IPS-18c (cell line): ENCODE measurements around the gene ASB16.

Experiments used
- H3K4me3 ChIP-seq: 2 replicates; pipeline ENCODE4 v1.7.0; 2013; ENCODE audit warnings: low read depth, mild to moderate bottlenecking, low read length, moderate library complexity; ENCODE audit not compliant: insufficient read depth
- H3K9me3 ChIP-seq: one replicate; pipeline ENCODE4 v1.6.1; 2013; ENCODE audit warnings: mild to moderate bottlenecking, low read length, moderate library complexity; ENCODE audit not compliant: control insufficient read depth, insufficient read depth

ASB16 gene

DNA sequence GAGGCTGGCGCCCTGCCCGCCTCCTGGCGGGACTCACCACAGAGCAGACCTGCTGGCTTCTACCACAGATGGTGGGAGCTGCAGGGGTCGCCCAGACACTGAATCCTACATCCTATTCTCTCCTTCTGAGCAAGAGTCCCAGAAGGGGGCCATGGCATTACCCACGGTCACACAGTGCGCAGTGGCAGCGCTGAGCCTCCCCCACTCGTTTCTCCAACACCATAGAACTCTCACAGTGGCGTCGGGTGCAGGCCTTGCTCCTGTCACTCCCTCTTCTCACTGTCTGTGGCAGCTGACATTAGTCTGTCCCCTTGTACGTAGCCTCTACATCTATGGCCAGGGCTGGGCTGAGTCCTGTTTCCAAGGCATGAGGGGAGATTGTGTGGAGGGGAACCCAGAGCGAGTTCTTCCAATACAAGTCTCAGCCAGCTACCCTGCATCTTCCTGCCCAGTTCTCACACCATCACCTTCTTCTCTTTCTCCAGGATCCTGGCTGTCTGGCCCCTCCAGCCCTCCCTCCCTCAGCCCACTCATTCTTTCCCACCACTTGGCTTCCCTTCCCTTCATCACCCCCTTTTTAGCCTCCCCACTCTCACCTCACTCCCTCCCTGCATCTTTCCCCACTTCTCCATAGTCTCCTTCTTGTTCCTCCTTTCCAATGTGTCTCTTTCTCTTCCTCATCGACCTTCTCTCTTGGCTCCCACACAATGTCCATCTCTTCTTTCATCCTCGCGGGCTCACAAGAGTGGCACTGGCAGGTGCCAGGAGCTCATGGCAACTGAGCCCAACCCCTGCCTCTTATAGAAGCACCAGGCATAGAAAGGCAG lies 43.1 kb downstream of the ASB16 start:
- Histone ChIP-seq H3K4me3 (no peak overlapping the region), H3K9me3 (no peaks in the 10 kb centered on the region)

GRCh38 chr17:44214230-44214494 lies 43.7 kb downstream of the ASB16 start:
- H3K4me3 ChIP-seq, result no peak overlapping the region
- no peaks in the 10 kb centered on the region for H3K9me3 ChIP-seq

- H3K9me3 ChIP-seq, result no peaks in the 10 kb centered on the region
- no peak overlapping the region for H3K4me3 ChIP-seq
Observed at GRCh38 chr17:44214896-44215295, 44.4 kb downstream of the ASB16 start.

- no peak overlapping the region for H3K4me3 ChIP-seq
- H3K9me3 ChIP-seq, result no peaks in the 10 kb centered on the region
Observed at GRCh38 chr17:44216173-44216572, 45.7 kb downstream of the ASB16 start.

DNA sequence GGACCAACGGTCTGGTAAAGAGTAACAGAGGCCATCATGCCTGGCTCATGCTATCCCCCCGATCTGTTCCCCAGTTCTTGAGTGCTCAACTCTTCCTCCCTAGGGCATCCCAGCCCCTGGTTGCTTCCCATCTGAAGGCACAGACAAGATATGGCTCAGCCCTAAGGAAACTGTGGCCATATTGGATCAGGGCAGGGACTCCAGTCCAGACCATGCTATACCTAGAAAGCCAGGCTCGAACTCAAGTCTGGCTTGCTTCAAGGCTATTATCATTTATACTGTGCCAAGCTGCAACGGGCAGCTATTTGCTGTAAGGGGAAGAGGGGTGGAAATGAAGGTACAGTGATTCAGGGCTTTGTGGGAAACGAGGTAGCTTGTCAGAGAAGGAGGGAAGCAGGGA lies 46.2 kb downstream of the ASB16 start:
- Histone ChIP-seq H3K9me3 (no peaks in the 10 kb centered on the region), H3K4me3 (no peak overlapping the region)

DNA sequence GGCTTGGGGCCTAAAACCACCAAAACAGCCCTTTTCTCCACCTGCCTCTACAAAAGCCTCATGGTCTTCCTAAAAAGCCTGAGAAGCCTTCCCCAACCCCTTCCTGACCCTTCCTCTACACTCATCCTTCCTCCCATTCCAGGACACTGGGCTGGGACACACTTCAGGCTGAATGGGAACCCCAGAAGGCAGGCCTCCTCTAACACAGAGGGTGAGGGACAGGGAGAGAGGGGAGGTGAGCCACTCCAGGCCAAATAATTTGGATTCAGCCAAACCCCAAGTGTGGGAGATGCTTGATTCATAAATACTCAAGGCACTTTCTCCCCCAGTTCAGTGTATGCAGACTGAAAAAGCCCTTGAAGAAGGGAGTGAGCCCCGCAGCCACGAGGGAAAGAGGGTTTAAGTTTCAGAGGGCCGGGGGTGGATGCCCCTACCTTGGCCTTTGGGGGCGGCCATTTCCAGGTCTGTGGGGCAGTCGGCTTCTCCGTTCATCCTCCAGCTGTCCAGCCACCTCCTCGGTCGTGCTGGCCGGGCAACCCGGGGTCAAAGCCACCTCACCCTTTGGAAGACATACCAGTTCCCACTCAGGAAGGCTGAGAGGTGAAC lies 47.3 kb downstream of the ASB16 start:
- Histone ChIP-seq H3K9me3 (no peaks in the 10 kb centered on the region), H3K4me3 (peak overlapping the region; percentile 88)

DNA sequence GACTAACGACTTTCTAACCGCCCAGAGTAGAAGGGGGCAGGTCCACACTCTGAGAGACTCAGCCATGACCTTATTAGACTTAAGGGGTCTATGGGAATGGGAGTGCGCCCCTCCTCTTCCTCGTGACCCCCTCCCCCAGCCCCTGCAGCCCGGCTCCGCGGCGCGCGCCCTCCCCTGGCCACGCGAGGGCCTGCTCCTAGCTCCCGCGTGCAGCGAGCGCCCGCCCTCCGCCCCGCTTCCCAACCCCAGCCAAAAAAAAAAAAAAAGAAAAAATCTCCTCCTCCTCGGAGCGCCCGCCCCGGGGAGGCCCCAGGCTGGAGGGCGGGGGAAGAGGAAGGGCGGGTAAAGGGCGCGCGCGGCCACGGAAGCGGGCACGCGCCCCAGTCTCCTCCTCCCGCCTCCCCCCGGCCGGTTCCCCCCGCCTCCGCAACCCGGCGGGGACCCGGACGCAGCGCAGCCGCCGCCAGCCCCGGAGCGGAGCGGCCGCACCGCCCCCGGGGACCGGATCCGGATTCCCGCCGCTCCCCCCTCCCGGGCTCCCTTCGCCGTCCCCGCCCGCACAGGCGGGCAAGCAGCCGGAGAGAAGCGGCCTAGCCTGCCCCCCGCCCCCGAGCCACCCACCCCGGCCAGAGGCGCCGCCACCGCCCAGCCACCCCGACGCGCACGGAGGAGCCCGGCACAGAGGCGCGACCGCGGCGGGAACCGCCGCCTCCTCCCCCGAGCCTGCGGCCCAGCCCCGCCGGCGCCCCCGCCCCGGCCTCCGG lies 48.0 kb downstream of the ASB16 start:
- H3K9me3 ChIP-seq, result no peaks in the 10 kb centered on the region

DNA sequence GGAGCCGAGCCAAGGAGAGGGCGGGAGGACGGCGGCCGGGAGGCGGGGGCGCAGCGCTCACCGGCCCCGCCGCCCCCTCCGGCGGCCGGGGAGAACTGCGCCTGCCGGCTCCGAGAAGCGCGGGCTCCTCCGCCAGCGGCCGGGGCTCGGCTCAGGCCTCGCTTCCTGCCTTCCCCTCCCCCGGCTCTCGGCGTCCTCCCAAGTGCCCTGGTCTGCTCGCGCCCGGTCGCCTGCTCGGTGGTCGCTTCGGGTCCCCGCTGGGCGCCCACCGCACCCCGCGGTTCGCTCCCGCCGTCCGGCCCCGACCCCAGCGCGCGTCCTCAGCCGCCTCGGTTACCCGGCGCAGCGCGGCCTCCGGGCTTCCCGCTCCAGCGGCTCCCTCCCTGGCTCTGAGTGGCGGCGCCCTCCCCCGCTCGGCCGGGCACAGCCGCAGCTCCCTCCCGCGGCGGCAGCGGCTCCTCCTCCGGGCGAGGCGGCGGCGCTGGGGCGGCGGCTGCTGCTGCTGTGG lies 48.7 kb downstream of the ASB16 start:
- H3K9me3 ChIP-seq, result no peaks in the 10 kb centered on the region
- peak overlapping the region; percentile 88 for H3K4me3 ChIP-seq

More for the DNA sequence above, 48.0 kb downstream of the ASB16 start:
- H3K4me3 ChIP-seq, result peak overlapping the region; percentile 88

- Histone ChIP-seq H3K9me3 (no peaks in the 10 kb centered on the region), H3K4me3 (peak within 1 kb of the TSS; percentile 88)
Observed at GRCh38 chr17:44219616-44220212, 49.2 kb downstream of the ASB16 start, which contains the start of gene UBTF. TSS of gene UBTF (minus strand) at chr17:44219675. CDS start at chr17:44218229, 1,446 bp downstream.

DNA sequence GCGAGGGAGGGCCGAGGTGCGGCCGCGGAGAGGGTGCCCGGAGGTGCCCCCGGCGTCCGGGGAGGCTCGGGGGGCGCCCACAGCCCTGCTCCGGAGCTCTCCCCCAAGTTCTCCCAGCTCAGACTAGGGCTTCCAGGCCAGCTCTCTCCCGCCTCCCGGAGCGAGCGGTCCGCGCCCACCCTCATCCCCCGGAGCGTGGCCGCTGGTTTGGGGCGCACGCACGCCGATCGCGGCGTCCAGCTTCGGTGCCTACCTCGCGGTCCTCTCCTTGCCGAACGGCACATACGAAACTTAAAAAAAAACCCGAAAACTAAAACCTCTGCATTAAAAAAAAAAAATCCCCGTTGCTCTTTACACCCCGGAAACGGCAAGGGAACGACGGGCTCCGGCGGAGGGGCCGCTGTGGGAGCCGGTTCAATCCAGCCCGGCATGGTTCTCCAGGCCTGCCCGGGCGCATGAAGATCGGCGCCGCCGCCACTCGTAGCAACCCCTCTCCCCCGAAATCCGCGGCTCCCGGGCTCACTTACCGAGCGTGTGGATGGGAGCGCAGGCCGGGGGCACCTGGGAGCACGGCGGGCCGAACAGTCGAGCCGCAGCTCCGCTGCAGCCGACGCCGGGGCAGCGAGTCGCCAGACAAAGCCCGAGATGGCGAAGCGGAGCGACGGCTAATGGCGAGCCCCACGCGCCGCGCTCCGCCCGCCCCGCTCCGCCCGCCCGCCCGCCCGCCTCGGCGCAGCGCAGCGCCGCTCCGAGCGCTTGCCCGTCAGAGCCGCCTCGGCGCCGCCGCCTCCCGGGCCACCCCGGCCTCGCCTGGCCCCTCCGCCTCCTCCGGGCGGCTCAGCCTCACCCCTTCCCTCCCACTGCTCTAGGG lies 49.9 kb downstream of the ASB16 start:
- no peaks in the 10 kb centered on the region for H3K9me3 ChIP-seq
- H3K4me3 ChIP-seq, result peak overlapping the region; percentile 86

GRCh38 chr17:44221084-44221861 lies 50.8 kb downstream of the ASB16 start:
- peak overlapping the region; percentile 86 for H3K4me3 ChIP-seq
- H3K9me3 ChIP-seq, result no peaks in the 10 kb centered on the region

DNA sequence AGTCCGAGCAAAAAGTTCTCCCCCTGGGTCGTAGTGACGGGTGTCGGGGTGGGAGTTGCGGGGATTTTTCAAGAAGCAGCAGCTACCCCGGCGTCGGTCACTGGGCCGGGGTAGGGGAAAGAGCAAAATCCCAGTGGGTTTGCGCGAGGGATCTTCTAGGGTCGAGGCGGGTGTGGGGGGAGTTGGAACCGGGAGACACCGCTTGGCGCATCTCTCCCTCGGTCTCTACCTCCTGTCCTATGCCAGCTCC lies 51.3 kb downstream of the ASB16 start:
- peak overlapping the region; percentile 86 for H3K4me3 ChIP-seq
- no peaks in the 10 kb centered on the region for H3K9me3 ChIP-seq

- H3K4me3 ChIP-seq, result peak overlapping the region; percentile 86
- no peaks in the 10 kb centered on the region for H3K9me3 ChIP-seq
Observed at GRCh38 chr17:44222112-44222869, 51.8 kb downstream of the ASB16 start.

GRCh38 chr17:44223541-44224071 lies 53.1 kb downstream of the ASB16 start:
- Histone ChIP-seq H3K9me3 (no peaks in the 10 kb centered on the region), H3K4me3 (no peak overlapping the region)
